PFSK-1 (cell line): ENCODE results near the gene NUP58.

Experiments used
- FOXP2 ChIP-seq: optimal IDR thresholded peaks from 2 replicates; pipeline ENCODE3; 2011; ENCODE audit warnings: borderline replicate concordance, control low read depth, inconsistent platforms; ENCODE audit not compliant: insufficient read depth; ENCODE audit errors: extremely low read length, extremely low read depth
- POLR2AphosphoS5 ChIP-seq: IDR thresholded peaks from 2 replicates; pipeline ENCODE4 v1.6.1; 2012; ENCODE audit warnings: low read depth, mild to moderate bottlenecking, control low read depth, low read length, moderate library complexity
- SIN3A ChIP-seq: IDR thresholded peaks from 2 replicates; pipeline ENCODE4 v1.6.1; 2012; ENCODE audit warnings: mild to moderate bottlenecking, low read length, moderate library complexity, borderline replicate concordance; ENCODE audit not compliant: insufficient read depth
- TAF1 ChIP-seq: IDR thresholded peaks from 2 replicates; pipeline ENCODE4 v1.6.1; 2012; ENCODE audit warnings: low read length, control low read depth, borderline replicate concordance; ENCODE audit not compliant: insufficient read depth
- TF ChIP-seq, protein P1 (sequence below), 2 experiments: IDR thresholded peaks; 2 replicates each; pipeline versions ENCODE4 v1.6.1 to v1.8.0; 2011 to 2012; ENCODE audit warnings: low read depth in 2 of 2, low read length in 2 of 2, control low read depth in 1 of 2, inconsistent platforms in 1 of 2, mild to moderate bottlenecking in 1 of 2, moderate library complexity in 1 of 2; ENCODE audit not compliant: insufficient read depth in 1 of 2

The NUP58 gene

DNA sequence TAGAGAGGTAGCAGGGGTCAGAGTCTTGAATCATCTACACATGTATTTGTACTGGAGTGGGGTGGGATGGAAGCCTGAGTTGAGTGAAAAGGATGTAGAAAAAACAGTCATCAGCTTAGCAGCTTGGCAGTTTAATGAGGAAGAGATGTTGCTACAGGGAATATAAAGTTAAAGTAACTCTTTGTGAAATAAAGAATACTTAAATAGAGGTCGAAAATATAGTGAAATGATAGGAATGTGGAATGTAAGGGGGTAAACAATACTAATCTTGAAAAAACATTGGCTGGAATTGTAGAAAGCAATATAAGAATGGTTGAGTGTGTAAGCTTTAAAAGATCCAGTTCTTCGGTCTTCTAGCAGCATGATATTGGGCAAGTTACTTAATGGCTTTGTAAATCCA is 22.7 kb downstream of the NUP58 start:
- TF ChIP-seq POLR2AphosphoS5 (no peak), TAF1 (no peak), SIN3A (no peak), FOXP2 (no peak)
- TF ChIP-seq, protein P1, sequence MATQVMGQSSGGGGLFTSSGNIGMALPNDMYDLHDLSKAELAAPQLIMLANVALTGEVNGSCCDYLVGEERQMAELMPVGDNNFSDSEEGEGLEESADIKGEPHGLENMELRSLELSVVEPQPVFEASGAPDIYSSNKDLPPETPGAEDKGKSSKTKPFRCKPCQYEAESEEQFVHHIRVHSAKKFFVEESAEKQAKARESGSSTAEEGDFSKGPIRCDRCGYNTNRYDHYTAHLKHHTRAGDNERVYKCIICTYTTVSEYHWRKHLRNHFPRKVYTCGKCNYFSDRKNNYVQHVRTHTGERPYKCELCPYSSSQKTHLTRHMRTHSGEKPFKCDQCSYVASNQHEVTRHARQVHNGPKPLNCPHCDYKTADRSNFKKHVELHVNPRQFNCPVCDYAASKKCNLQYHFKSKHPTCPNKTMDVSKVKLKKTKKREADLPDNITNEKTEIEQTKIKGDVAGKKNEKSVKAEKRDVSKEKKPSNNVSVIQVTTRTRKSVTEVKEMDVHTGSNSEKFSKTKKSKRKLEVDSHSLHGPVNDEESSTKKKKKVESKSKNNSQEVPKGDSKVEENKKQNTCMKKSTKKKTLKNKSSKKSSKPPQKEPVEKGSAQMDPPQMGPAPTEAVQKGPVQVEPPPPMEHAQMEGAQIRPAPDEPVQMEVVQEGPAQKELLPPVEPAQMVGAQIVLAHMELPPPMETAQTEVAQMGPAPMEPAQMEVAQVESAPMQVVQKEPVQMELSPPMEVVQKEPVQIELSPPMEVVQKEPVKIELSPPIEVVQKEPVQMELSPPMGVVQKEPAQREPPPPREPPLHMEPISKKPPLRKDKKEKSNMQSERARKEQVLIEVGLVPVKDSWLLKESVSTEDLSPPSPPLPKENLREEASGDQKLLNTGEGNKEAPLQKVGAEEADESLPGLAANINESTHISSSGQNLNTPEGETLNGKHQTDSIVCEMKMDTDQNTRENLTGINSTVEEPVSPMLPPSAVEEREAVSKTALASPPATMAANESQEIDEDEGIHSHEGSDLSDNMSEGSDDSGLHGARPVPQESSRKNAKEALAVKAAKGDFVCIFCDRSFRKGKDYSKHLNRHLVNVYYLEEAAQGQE (IDR thresholded peaks at IDR 0.05; ENCODE audit: insufficient read depth in 1 of 2, low read depth in 2 of 2, low read length in 2 of 2): no peak

DNA sequence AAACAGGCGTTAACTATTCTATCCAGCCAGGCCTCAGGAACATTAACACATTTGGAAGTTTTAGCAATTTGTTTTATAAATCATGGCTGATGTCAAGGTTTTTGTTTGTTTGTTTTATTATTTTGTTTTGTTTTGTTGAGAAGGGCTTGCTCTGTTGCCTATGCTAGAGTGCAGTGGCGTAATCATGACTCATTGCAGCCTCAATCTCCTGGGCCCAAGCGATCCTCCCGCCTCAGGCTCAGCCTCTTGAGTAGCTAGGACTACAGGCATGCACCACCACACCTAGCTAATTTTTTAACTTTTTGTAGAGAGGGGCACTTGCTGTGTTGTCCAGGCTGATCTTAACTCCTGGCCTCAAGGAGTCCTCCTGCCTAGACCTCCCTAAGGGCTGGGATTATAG is 28.3 kb downstream of the NUP58 start:
- TF ChIP-seq FOXP2: no peak
- no peak for TF ChIP-seq SIN3A
- TF ChIP-seq, protein P1 (IDR thresholded peaks at IDR 0.05; ENCODE audit: insufficient read depth in 1 of 2, low read depth in 2 of 2, low read length in 2 of 2): no peak
- TF ChIP-seq TAF1: no peak
- no peak for TF ChIP-seq POLR2AphosphoS5

DNA sequence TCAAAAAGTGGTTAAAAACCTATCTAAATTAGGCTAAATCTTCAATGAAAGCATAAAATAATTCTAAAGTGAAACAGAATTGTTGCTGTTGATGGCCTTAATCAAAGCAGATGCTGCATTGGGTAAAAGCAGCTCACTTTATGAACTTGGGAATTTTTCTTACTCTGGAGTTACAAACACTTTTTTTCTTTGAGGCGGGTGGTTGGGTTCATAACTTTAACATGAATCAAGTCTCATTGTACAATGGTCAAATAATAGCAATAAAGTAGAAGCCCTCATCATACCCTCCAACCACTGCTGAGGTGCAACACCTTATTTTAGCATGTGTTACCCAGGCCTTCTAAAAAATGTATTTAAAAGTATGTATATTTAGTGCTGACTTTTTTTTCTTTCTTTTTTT is 29.1 kb downstream of the NUP58 start:
- TF ChIP-seq, protein P1 (IDR thresholded peaks at IDR 0.05; ENCODE audit: insufficient read depth in 1 of 2, low read depth in 2 of 2, low read length in 2 of 2): no peak
- TF ChIP-seq TAF1: no peak
- no peak for TF ChIP-seq SIN3A
- no peak for TF ChIP-seq FOXP2
- TF ChIP-seq POLR2AphosphoS5: no peak

DNA sequence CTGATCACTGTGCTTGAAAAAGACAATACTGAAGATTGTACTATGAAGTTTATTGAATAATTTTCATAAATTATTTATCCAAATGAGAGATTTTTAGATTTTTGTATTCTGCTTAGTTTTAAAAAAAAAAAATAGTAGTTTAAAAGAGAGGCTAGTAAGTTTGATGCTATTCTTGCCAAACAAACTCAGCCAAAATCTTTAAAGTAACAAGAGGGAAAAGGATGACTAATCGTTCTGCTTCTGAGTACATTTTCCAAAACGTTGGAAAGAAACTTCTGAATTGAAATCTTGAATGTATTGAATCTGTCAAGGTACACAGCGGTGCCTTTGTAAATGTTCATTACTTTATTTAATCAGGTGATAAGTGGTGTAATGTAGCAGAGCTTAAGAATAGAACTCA is 34.4 kb downstream of the NUP58 start:
- TF ChIP-seq SIN3A (no peak), TAF1 (no peak)
- TF ChIP-seq, protein P1 (IDR thresholded peaks at IDR 0.05; ENCODE audit: insufficient read depth in 1 of 2, low read depth in 2 of 2, low read length in 2 of 2): no peak

DNA sequence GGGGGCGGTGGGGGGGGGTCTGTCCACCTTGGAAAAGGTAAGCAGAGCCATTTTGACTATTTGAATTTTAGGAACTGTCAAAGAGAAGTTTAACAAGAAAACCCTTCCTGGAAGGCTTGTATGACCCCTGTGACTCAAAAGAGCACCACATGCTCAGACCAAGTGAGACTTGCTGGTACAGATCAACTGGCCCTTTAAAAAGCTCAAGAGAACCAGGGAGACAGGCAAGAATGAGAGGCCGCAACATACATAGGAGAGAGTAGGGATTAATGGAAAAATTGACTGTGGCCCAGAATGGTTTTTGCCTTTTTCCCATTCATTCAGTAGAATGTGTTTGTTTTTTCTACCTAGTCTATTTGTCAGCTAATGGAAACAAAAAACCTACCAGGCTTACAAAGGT is 44.2 kb downstream of the NUP58 start:
- TF ChIP-seq SIN3A (no peak), TAF1 (no peak), FOXP2 (no peak), POLR2AphosphoS5 (no peak)
- TF ChIP-seq, protein P1 (IDR thresholded peaks at IDR 0.05; ENCODE audit: insufficient read depth in 1 of 2, low read depth in 2 of 2, low read length in 2 of 2): no peak
